PC-9 (cell line): ENCODE data around the gene KCNJ14.

Source experiments
- EZH2 ChIP-seq: fragments of 200-600 bp; sonication (generic); IDR thresholded peaks from 2 replicates; pipeline ENCODE4 v1.8.0; 2017; ENCODE audit warnings: antibody characterized with exemption, low read depth
- TF ChIP-seq, protein P1 (sequence below): fragments of 200-600 bp; sonication (generic); conservative IDR thresholded peaks from 2 replicates; pipeline ENCODE4 v1.6.1; 2017; ENCODE audit warnings: mixed run types, antibody characterized with exemption, mild to moderate bottlenecking, moderate library complexity

DNA sequence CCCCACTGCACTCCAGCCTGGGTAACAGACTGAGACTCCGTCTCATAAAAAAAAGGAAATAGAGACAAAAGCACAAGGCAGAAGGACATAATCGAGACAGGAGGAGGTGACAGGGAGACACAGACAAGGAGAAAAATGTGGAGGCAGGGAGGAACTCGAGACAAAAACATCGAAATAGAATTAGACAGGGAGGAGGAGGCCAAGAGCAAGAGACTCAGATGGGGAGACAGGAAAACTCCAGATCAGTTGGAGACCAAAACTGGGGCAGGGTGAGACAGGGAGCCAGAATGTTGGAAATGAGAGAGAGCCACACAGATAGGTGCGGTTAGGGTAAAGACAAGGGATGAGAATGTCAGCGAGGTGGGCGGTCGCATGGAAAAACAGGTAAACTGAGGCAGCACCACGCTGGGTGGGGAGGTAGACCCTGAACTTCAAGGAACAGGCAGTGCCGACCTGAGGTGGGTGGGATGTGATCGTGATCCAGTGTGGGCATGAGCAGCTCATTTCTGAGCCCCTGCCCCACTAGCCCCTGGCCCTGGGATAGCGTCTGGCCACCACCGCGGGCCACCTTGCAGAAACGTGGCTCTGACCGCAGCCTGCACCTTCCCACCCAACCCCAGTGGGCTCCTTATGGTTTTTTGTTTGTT, 29.0 kb downstream of the KCNJ14 start:
- TF ChIP-seq, protein P1, sequence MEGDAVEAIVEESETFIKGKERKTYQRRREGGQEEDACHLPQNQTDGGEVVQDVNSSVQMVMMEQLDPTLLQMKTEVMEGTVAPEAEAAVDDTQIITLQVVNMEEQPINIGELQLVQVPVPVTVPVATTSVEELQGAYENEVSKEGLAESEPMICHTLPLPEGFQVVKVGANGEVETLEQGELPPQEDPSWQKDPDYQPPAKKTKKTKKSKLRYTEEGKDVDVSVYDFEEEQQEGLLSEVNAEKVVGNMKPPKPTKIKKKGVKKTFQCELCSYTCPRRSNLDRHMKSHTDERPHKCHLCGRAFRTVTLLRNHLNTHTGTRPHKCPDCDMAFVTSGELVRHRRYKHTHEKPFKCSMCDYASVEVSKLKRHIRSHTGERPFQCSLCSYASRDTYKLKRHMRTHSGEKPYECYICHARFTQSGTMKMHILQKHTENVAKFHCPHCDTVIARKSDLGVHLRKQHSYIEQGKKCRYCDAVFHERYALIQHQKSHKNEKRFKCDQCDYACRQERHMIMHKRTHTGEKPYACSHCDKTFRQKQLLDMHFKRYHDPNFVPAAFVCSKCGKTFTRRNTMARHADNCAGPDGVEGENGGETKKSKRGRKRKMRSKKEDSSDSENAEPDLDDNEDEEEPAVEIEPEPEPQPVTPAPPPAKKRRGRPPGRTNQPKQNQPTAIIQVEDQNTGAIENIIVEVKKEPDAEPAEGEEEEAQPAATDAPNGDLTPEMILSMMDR, result no peak
- no peak for TF ChIP-seq EZH2
